Loucy (cell line): Measurements from ENCODE around the gene LRRC18.

Source experiments
- H2AFZ ChIP-seq: fragments of 200-600 bp; sonication (generic); 2 replicates; pipeline ENCODE4 v1.6.0; 2016; ENCODE audit warnings: antibody characterized with exemption, mild to moderate bottlenecking, low read length, moderate library complexity
- H3F3A ChIP-seq: fragments of 200-600 bp; 2 replicates; pipeline ENCODE4 v1.6.0; 2016; ENCODE audit warnings: antibody characterized with exemption, low read depth, mild to moderate bottlenecking
- H3K27me3 ChIP-seq: fragments of 200-600 bp; sonication (generic); 2 replicates; pipeline ENCODE4 v1.6.1; 2014; ENCODE audit warnings: low read length, mild to moderate bottlenecking; ENCODE audit not compliant: insufficient read depth, poor library complexity, severe bottlenecking
- H3K36me3 ChIP-seq: fragments of 200-600 bp; sonication (generic); 2 replicates; pipeline ENCODE4 v1.6.1; 2016; ENCODE audit warnings: low read length; ENCODE audit not compliant: insufficient read depth
- H3K4me1 ChIP-seq: fragments of 200-600 bp; sonication (generic); 2 replicates; pipeline ENCODE4 v1.5.1; 2014; ENCODE audit warnings: low read length, mild to moderate bottlenecking; ENCODE audit not compliant: insufficient read depth, poor library complexity, severe bottlenecking
- H3K4me2 ChIP-seq: fragments of 200-600 bp; sonication (generic); 2 replicates; pipeline ENCODE4 v1.6.0; 2014; ENCODE audit warnings: antibody characterized with exemption, low read length, low read depth, mild to moderate bottlenecking; ENCODE audit not compliant: poor library complexity, severe bottlenecking
- H3K4me3 ChIP-seq: fragments of 200-600 bp; sonication (generic); 2 replicates; pipeline ENCODE4 v1.5.1; 2014; ENCODE audit warnings: low read length, mild to moderate bottlenecking, mixed read lengths; ENCODE audit not compliant: poor library complexity, severe bottlenecking
- H3K79me2 ChIP-seq: fragments of 200-600 bp; sonication (generic); 2 replicates; pipeline ENCODE4 v1.6.1; 2014; ENCODE audit warnings: low read length; ENCODE audit not compliant: insufficient read depth
- H3K9ac ChIP-seq: fragments of 200-600 bp; sonication (generic); 2 replicates; pipeline ENCODE4 v1.6.0; 2014; ENCODE audit warnings: mild to moderate bottlenecking, low read depth, low read length, moderate library complexity; ENCODE audit not compliant: poor library complexity, severe bottlenecking
- H3K9me2 ChIP-seq: fragments of 200-600 bp; sonication (generic); replicated peaks from 2 replicates; pipeline ENCODE4 v1.6.1; 2016; ENCODE audit warnings: low read depth, low read length, mixed read lengths
- H3K9me3 ChIP-seq: fragments of 200-600 bp; sonication (generic); 2 replicates; pipeline ENCODE4 v1.6.1; 2014; ENCODE audit warnings: mild to moderate bottlenecking, antibody characterized with exemption, low read length, low read depth; ENCODE audit not compliant: insufficient read depth
- H4K20me1 ChIP-seq: fragments of 200-600 bp; sonication (generic); 2 replicates; pipeline ENCODE4 v1.6.0; 2014; ENCODE audit warnings: antibody characterized with exemption, low read length, mild to moderate bottlenecking; ENCODE audit not compliant: insufficient read depth, poor library complexity, severe bottlenecking
- EZH2phosphoT487 ChIP-seq: fragments of 200-600 bp; IDR thresholded peaks from 2 replicates; pipeline ENCODE4 v1.6.1; 2018; ENCODE audit warnings: antibody characterized with exemption, mild to moderate bottlenecking, moderate library complexity, borderline replicate concordance
- TF ChIP-seq, protein P1 (sequence below): fragments of 200-600 bp; sonication (generic); conservative IDR thresholded peaks from 2 replicates; pipeline ENCODE4 v1.5.1; 2014; ENCODE audit warnings: mild to moderate bottlenecking, antibody characterized with exemption, low read length

LRRC18 gene

GRCh38 chr10:48926255-48926654, 13.4 kb downstream of the LRRC18 start:
- H3K27me3 ChIP-seq: no peaks in the 10 kb centered on the region

DNA sequence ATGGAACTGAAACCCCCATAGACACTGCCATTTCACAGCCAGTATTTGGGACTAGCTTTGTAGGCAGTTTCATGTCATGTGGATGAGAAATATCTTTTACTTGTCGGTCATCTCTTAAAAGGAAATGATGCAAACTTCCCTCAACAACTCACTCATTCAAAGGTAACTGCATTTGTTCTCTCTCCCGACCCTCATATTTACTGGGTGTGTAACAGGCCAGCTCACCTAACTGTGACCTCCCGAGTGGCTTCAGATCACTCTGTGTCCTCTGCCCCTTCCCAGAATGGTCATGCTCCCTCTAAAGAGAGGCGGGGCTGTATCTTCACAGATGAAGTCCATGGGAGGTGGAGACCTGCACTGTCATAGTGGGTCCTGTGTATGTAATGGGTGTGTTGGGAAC, 14.7 kb downstream of the LRRC18 start:
- H3K36me3 ChIP-seq: no peaks in the 10 kb centered on the region
- no peaks in the 10 kb centered on the region for H3K79me2 ChIP-seq
- no peaks in the 10 kb centered on the region for H3K27me3 ChIP-seq
- no peaks in the 10 kb centered on the region for H3K4me1 ChIP-seq
- TF ChIP-seq, protein P1, sequence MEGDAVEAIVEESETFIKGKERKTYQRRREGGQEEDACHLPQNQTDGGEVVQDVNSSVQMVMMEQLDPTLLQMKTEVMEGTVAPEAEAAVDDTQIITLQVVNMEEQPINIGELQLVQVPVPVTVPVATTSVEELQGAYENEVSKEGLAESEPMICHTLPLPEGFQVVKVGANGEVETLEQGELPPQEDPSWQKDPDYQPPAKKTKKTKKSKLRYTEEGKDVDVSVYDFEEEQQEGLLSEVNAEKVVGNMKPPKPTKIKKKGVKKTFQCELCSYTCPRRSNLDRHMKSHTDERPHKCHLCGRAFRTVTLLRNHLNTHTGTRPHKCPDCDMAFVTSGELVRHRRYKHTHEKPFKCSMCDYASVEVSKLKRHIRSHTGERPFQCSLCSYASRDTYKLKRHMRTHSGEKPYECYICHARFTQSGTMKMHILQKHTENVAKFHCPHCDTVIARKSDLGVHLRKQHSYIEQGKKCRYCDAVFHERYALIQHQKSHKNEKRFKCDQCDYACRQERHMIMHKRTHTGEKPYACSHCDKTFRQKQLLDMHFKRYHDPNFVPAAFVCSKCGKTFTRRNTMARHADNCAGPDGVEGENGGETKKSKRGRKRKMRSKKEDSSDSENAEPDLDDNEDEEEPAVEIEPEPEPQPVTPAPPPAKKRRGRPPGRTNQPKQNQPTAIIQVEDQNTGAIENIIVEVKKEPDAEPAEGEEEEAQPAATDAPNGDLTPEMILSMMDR: no peak
- TF ChIP-seq EZH2phosphoT487: no peak
- no peak overlapping the region for H3K9ac ChIP-seq
- H2AFZ ChIP-seq: no peak overlapping the region
- H3K4me3 ChIP-seq: no peak overlapping the region
- no peaks in the 10 kb centered on the region for H3K9me2 ChIP-seq
- H4K20me1 ChIP-seq: no peaks in the 10 kb centered on the region
- no peaks in the 10 kb centered on the region for H3K9me3 ChIP-seq
- H3K4me2 ChIP-seq: no peak overlapping the region
- H3F3A ChIP-seq: no peaks in the 10 kb centered on the region

More at GRCh38 chr10:48926255-48926654, 13.4 kb downstream of the LRRC18 start:
- Histone ChIP-seq H4K20me1 (no peaks in the 10 kb centered on the region), H3K79me2 (no peaks in the 10 kb centered on the region), H3K9me3 (no peaks in the 10 kb centered on the region), H3F3A (no peaks in the 10 kb centered on the region), H3K4me2 (no peak overlapping the region), H2AFZ (no peak overlapping the region), H3K9me2 (no peaks in the 10 kb centered on the region), H3K4me3 (no peak overlapping the region), H3K9ac (no peak overlapping the region), H3K4me1 (no peaks in the 10 kb centered on the region), H3K36me3 (no peaks in the 10 kb centered on the region)
- TF ChIP-seq EZH2phosphoT487: no peak
- TF ChIP-seq, protein P1: no peak

- TF ChIP-seq, protein P1: no peak
- no peak for TF ChIP-seq EZH2phosphoT487
Measured at GRCh38 chr10:48923748-48924147, 15.9 kb downstream of the LRRC18 start.

More at GRCh38 chr10:48923748-48924147, 15.9 kb downstream of the LRRC18 start:
- Histone ChIP-seq H3K4me1 (no peaks in the 10 kb centered on the region), H2AFZ (no peak overlapping the region), H3K4me2 (no peak overlapping the region), H3K27me3 (no peaks in the 10 kb centered on the region), H3K9me2 (no peaks in the 10 kb centered on the region), H3F3A (no peaks in the 10 kb centered on the region), H3K4me3 (no peak overlapping the region), H3K36me3 (no peaks in the 10 kb centered on the region), H3K79me2 (no peaks in the 10 kb centered on the region), H4K20me1 (no peaks in the 10 kb centered on the region), H3K9me3 (no peaks in the 10 kb centered on the region), H3K9ac (no peak overlapping the region)
